ENCODE data around the gene ADGRG6.

The ADGRG6 gene

GRCh38 chr6:142307963-142308748 lies 6.3 kb downstream of the ADGRG6 start:
- in situ Hi-C loops (cut with HindIII; ENCODE audit: low pct_ligation_motif_present, low pct_unique_long_range_greater_than_20kb, low sequenced_read_pairs) = no loop called here
- DNase-seq = no peak

GRCh38 chr6:142309426-142309825 lies 7.6 kb downstream of the ADGRG6 start:
- DNase-seq = no peak
- in situ Hi-C loops (cut with HindIII; ENCODE audit: low pct_ligation_motif_present, low pct_unique_long_range_greater_than_20kb, low sequenced_read_pairs) = no loop called here

- DNase-seq = peak; percentile 51
- in situ Hi-C loops (cut with HindIII; ENCODE audit: low pct_ligation_motif_present, low pct_unique_long_range_greater_than_20kb, low sequenced_read_pairs) = no loop called here
Measured at GRCh38 chr6:142313284-142313683, 11.5 kb downstream of the ADGRG6 start.

GRCh38 chr6:142316791-142317368 lies 15.1 kb downstream of the ADGRG6 start:
- in situ Hi-C loops (cut with HindIII; ENCODE audit: low pct_ligation_motif_present, low pct_unique_long_range_greater_than_20kb, low sequenced_read_pairs) = no loop called here
- no peak for DNase-seq

GRCh38 chr6:142318714-142319113 lies 16.9 kb downstream of the ADGRG6 start:
- DNase-seq = no peak
- in situ Hi-C loops (cut with HindIII; ENCODE audit: low pct_ligation_motif_present, low pct_unique_long_range_greater_than_20kb, low sequenced_read_pairs) = no loop called here

GRCh38 chr6:142320366-142320765 lies 18.6 kb downstream of the ADGRG6 start:
- DNase-seq = no peak
- in situ Hi-C loops (cut with HindIII; ENCODE audit: low pct_ligation_motif_present, low pct_unique_long_range_greater_than_20kb, low sequenced_read_pairs) = no loop called here

- DNase-seq = no peak
- in situ Hi-C loops (cut with HindIII; ENCODE audit: low pct_ligation_motif_present, low pct_unique_long_range_greater_than_20kb, low sequenced_read_pairs) = no loop called here
Measured at GRCh38 chr6:142321451-142321850, 19.6 kb downstream of the ADGRG6 start.

- no peak for DNase-seq
- in situ Hi-C loops (cut with HindIII; ENCODE audit: low pct_ligation_motif_present, low pct_unique_long_range_greater_than_20kb, low sequenced_read_pairs) = no loop called here
Measured at GRCh38 chr6:142322066-142322465, 20.3 kb downstream of the ADGRG6 start.

- no peak for DNase-seq
- in situ Hi-C loops (cut with HindIII; ENCODE audit: low pct_ligation_motif_present, low pct_unique_long_range_greater_than_20kb, low sequenced_read_pairs) = no loop called here
Measured at GRCh38 chr6:142322504-142323198, 20.8 kb downstream of the ADGRG6 start.

- DNase-seq = no peak
- in situ Hi-C loops (cut with HindIII; ENCODE audit: low pct_ligation_motif_present, low pct_unique_long_range_greater_than_20kb, low sequenced_read_pairs) = no loop called here
Measured at GRCh38 chr6:142323377-142323776, 21.6 kb downstream of the ADGRG6 start.

- DNase-seq = no peak
- in situ Hi-C loops (cut with HindIII; ENCODE audit: low pct_ligation_motif_present, low pct_unique_long_range_greater_than_20kb, low sequenced_read_pairs) = no loop called here
Measured at GRCh38 chr6:142324111-142324510, 22.3 kb downstream of the ADGRG6 start.

- in situ Hi-C loops (cut with HindIII; ENCODE audit: low pct_ligation_motif_present, low pct_unique_long_range_greater_than_20kb, low sequenced_read_pairs) = no loop called here
- DNase-seq = no peak
Measured at GRCh38 chr6:142325111-142325510, 23.3 kb downstream of the ADGRG6 start.

GRCh38 chr6:142326540-142326939 lies 24.7 kb downstream of the ADGRG6 start:
- in situ Hi-C loops (cut with HindIII; ENCODE audit: low pct_ligation_motif_present, low pct_unique_long_range_greater_than_20kb, low sequenced_read_pairs) = no loop called here
- no peak for DNase-seq

- in situ Hi-C loops (cut with HindIII; ENCODE audit: low pct_ligation_motif_present, low pct_unique_long_range_greater_than_20kb, low sequenced_read_pairs) = no loop called here
- DNase-seq = no peak
Measured at GRCh38 chr6:142328070-142328469, 26.3 kb downstream of the ADGRG6 start.

GRCh38 chr6:142329486-142330113 lies 27.8 kb downstream of the ADGRG6 start:
- in situ Hi-C loops (cut with HindIII; ENCODE audit: low pct_ligation_motif_present, low pct_unique_long_range_greater_than_20kb, low sequenced_read_pairs) = no loop called here
- DNase-seq = no peak

- in situ Hi-C loops (cut with HindIII; ENCODE audit: low pct_ligation_motif_present, low pct_unique_long_range_greater_than_20kb, low sequenced_read_pairs) = no loop called here
- DNase-seq = no peak
Measured at GRCh38 chr6:142331075-142331551, 29.3 kb downstream of the ADGRG6 start.

GRCh38 chr6:142331601-142332000 lies 29.8 kb downstream of the ADGRG6 start:
- no peak for DNase-seq
- in situ Hi-C loops (cut with HindIII; ENCODE audit: low pct_ligation_motif_present, low pct_unique_long_range_greater_than_20kb, low sequenced_read_pairs) = no loop called here

GRCh38 chr6:142332393-142333098 lies 30.7 kb downstream of the ADGRG6 start:
- in situ Hi-C loops (cut with HindIII; ENCODE audit: low pct_ligation_motif_present, low pct_unique_long_range_greater_than_20kb, low sequenced_read_pairs) = no loop called here
- DNase-seq = no peak

GRCh38 chr6:142333431-142333830 lies 31.6 kb downstream of the ADGRG6 start:
- DNase-seq = no peak
- in situ Hi-C loops (cut with HindIII; ENCODE audit: low pct_ligation_motif_present, low pct_unique_long_range_greater_than_20kb, low sequenced_read_pairs) = no loop called here

Measured in ACHN (cell line).